HFFc6 (cell line): ENCODE results near the gene SLC43A2. TPM values are rescaled to one million over a fixed set of nuclear protein-coding genes. Genes with fewer than 3 reads are reported as not detected.
"Not testable (repeated sequence)": the region's sequence is repeated elsewhere in the genome, so short reads cannot be mapped to it uniquely, and the experiment has no call there.

Source experiments
- DNase-seq: peaks from one replicate; pipeline ENCODE4 v3.0.0-alpha.2; 2018
- H3K27ac Mint-ChIP-seq: 2 replicates; pipeline ENCODE4 v1.8.0; 2020; ENCODE audit warnings: mild to moderate bottlenecking, mixed read lengths
- H3K27me3 Mint-ChIP-seq: 2 replicates; pipeline ENCODE4 v1.8.0; 2021; ENCODE audit warnings: mild to moderate bottlenecking, moderate library complexity, mixed read lengths; ENCODE audit not compliant: insufficient read depth
- H3K36me3 Mint-ChIP-seq: 2 replicates; pipeline ENCODE4 v1.8.0; 2021; ENCODE audit warnings: low read depth, mixed read lengths
- H3K4me1 Mint-ChIP-seq: 2 replicates; pipeline ENCODE4 v1.8.0; 2020; ENCODE audit warnings: low read depth, mixed read lengths
- H3K4me3 Mint-ChIP-seq: 2 replicates; pipeline ENCODE4 v1.8.0; 2020; ENCODE audit warnings: mild to moderate bottlenecking, moderate library complexity, mixed read lengths
- H3K9me3 Mint-ChIP-seq: 2 replicates; pipeline ENCODE4 v1.8.0; 2020; ENCODE audit warnings: mild to moderate bottlenecking, mixed read lengths
- total RNA-seq, 6 experiments: library from RNA; stranded (reverse); fragmentation: NEBNext Ultra II Directional; extraction: Animal tissue kit (Norgen Biotek cat#: 25700); gene quantifications; 2 replicates in 1 of 6; 3 replicates in 5 of 6; pipeline ENCODE4 v1.2.3, GENCODE V29; 2021
- TF ChIP-seq, protein P1 (sequence below): fragments of 200-600 bp; sonication (generic); IDR thresholded peaks from 2 replicates; pipeline ENCODE4 v1.5.0; 2021; ENCODE audit warnings: antibody characterized with exemption, mild to moderate bottlenecking

Gene SLC43A2
- total RNA-seq, 6 experiments from 2014 or later: 6.4 to 11.2 (median 6.9) TPM

DNA sequence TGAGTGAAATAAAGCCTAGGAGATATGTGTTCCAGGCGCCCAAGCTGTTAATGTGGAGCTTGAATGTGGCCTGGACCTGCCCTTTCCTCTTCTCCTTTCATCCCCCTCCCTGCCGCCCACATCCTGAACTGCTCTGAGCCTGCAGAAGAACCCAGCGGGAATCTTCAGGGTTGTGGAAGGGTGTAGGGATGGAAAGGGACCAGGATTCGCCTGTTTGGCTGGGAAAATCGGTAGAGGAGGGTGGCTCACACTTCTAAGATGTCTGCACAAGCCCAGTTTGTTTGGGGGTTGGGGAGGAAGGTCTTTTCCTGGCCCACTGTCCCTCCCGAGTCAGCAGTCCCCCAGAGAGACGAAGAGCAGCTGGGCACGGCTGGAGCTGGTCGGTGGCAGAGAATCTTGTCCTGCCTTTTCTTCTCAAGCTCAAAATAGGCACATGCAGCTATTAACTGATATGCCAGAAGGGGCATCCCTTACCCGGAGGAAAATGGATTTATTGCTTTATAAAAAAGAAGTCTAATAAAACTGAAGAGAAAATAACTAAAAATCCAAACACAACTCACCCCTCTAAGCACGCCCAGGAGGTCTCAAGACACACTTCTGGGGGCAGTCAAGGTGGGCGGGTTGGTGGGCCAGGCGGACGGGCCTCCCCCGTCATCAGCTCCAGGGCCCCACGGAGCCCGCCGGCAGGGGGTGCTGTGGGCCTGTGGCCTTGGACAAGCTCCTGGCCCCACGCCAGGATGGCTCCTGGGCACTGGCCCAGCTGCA, 54.5 kb downstream of the SLC43A2 start:
- Mint-ChIP-seq H3K4me1 (peaks cover 10% of the 10 kb centered on the region), H3K36me3 (no peaks in the 10 kb centered on the region), H3K4me3 (no peak overlapping the region), H3K9me3 (no peaks in the 10 kb centered on the region), H3K27me3 (peaks cover under 1% of the 10 kb centered on the region; the same call in 1 of the 2 replicates), H3K27ac (no peak overlapping the region)
- peak; percentile 28 for DNase-seq
- TF ChIP-seq, protein P1, sequence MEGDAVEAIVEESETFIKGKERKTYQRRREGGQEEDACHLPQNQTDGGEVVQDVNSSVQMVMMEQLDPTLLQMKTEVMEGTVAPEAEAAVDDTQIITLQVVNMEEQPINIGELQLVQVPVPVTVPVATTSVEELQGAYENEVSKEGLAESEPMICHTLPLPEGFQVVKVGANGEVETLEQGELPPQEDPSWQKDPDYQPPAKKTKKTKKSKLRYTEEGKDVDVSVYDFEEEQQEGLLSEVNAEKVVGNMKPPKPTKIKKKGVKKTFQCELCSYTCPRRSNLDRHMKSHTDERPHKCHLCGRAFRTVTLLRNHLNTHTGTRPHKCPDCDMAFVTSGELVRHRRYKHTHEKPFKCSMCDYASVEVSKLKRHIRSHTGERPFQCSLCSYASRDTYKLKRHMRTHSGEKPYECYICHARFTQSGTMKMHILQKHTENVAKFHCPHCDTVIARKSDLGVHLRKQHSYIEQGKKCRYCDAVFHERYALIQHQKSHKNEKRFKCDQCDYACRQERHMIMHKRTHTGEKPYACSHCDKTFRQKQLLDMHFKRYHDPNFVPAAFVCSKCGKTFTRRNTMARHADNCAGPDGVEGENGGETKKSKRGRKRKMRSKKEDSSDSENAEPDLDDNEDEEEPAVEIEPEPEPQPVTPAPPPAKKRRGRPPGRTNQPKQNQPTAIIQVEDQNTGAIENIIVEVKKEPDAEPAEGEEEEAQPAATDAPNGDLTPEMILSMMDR: peak; percentile 98

DNA sequence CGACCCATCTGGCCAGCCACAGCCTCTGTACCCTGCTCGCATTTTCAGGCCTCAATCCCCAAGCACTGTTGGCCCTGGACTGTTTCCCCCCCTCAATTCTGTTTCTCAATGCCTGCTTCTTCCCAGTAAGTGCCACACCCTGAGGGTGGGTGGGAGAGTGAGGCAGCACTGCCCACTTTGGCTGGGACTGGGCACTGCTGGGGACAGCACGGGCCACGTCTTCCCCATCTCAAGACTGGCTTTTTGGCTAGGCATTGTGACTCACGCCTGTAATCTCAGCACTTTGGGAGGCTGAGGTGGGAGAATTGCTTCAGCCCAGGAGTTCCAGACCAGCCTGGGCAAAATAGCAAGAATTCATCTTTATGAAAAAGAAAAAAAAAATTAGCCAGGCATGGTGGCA, 56.0 kb downstream of the SLC43A2 start:
- not testable (repeated sequence) for H3K4me3 Mint-ChIP-seq, H3K27me3 Mint-ChIP-seq, H3K27ac Mint-ChIP-seq, H3K4me1 Mint-ChIP-seq, H3K9me3 Mint-ChIP-seq, H3K36me3 Mint-ChIP-seq, DNase-seq

DNA sequence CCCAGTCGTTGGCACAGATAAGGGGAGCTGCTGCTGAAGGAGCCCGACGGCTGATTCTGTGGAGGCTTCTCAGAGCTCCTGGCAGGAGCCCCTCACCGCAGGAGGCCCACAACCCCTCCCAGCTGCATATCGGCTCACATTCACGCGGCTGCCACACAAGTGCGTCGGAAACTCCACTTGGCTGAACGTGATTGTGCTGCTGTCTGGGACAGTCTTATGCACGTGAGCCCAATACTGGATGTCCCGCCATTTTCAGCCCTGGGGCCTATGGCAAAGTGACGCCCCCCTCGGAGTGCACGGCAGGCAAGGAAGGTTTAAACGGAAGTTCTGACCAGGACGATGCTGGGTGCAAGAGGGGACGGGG, 57.3 kb downstream of the SLC43A2 start:
- H3K9me3 Mint-ChIP-seq: no peaks in the 10 kb centered on the region
- H3K4me3 Mint-ChIP-seq: no peak overlapping the region
- H3K36me3 Mint-ChIP-seq: no peaks in the 10 kb centered on the region
- no peak overlapping the region for H3K27ac Mint-ChIP-seq
- no peak for DNase-seq
- TF ChIP-seq, protein P1: no peak
- peaks cover 2% of the 10 kb centered on the region; the same call in 1 of the 2 replicates for H3K27me3 Mint-ChIP-seq
- peaks cover 6% of the 10 kb centered on the region; the same call in 1 of the 2 replicates for H3K4me1 Mint-ChIP-seq

DNA sequence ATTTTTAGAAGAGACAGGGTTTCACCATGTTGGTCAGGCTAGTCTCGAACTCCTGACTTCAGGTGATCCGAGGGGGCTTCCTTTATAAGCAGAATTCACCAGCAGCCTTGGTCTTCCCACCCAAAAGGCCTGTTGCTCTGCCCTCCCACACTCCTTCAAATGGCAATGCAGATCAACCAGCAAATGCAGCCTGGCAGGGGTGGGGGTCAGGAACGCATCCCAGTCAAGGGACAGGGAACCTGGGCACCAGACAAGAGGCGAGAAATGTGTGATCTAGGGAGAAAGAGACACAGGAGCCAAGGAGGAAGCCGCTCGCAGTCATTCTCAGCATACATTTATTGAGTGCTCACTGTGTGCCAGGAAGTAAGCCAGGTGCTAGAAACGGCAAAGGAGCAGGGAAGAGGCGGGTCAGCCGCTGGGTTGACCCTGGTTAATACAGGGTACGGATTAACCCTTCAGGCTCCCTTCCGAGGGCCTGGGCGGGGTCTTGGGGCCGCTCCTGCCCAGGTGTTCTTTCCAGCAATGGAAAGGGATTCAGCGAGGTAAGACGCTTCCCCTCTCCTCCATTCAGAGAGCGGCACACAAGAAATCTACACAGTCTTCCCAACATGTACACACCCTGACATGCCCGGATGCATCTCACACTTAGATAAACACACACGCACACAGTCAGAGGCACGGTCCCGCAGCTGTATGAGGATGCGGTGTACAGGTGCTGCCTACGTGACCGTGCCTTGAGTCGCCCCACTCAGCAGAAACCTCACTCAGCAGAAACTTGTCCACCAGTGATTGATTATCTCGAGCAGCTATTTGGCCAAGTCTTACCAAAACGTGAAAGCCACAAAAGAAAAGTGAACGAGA, 59.5 kb downstream of the SLC43A2 start:
- DNase-seq: no peak
- Mint-ChIP-seq H3K4me3 (no peak overlapping the region), H3K27me3 (peaks cover 3% of the 10 kb centered on the region; the same call in 1 of the 2 replicates), H3K9me3 (no peaks in the 10 kb centered on the region), H3K36me3 (no peaks in the 10 kb centered on the region), H3K4me1 (peaks cover 7% of the 10 kb centered on the region; the same call in 1 of the 2 replicates), H3K27ac (no peak overlapping the region)
- TF ChIP-seq, protein P1: no peak

DNA sequence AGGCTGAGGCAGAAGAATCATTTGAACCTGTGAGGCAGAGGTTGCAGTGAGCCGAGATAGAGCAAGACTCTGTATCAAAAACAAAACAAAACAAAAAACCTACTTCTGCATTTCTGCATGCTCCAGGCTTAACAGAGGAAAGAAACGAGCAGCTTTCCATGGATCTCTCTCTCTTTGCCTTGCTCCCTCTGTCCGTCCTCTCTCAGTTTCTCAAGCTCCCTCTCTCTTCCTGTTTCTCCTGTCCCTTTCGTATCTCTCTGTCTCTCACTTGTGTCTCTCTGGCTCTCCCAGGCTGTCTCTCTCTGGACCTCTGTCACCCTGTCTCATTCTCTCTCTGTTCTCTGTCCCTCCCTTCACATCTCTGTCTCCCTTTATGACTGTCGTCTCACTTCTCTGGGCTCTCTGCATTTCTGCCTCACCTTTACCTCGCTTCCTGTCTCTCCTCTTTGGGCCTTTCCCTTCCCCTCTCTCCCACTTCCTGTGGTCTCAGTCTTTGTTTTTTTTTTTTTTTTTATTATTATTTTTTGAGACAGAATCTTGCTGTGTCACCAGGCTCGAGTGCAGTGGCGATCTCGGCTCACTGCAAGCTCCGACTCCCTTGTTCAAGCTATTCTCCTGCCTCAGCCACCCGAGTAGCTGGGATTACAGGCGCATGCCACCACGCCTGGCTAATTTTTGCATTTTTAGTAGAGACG, 62.0 kb downstream of the SLC43A2 start:
- Mint-ChIP-seq H3K27me3 (peaks cover 7% of the 10 kb centered on the region), H3K36me3 (no peaks in the 10 kb centered on the region), H3K27ac (no peak overlapping the region), H3K4me3 (no peak overlapping the region), H3K9me3 (no peaks in the 10 kb centered on the region), H3K4me1 (peaks cover 8% of the 10 kb centered on the region)
- TF ChIP-seq, protein P1: no peak
- DNase-seq: no peak
